Osteoblast (primary cell): ENCODE results near the gene EPB41. TPM values are rescaled to one million over a fixed set of nuclear protein-coding genes. Genes with fewer than 3 reads are reported as not detected.

Source experiments
- DNase-seq: peaks from one replicate; pipeline ENCODE4 v3.0.0; 2011; ENCODE audit warnings: low spot score, mixed read lengths; ENCODE audit not compliant: insufficient read length; ENCODE audit errors: missing footprints
- H2AFZ ChIP-seq: 2 replicates; pipeline ENCODE4 v1.6.0; 2011; ENCODE audit warnings: mild to moderate bottlenecking, low read length
- H3K27ac ChIP-seq: 2 replicates; pipeline ENCODE4 v1.5.1; 2011; ENCODE audit warnings: mild to moderate bottlenecking, low read depth, low read length, moderate library complexity
- H3K27me3 ChIP-seq: 2 replicates; pipeline ENCODE4 v1.6.0; 2012; ENCODE audit warnings: mild to moderate bottlenecking, control low read depth, inconsistent platforms, low read length, moderate library complexity; ENCODE audit not compliant: insufficient read depth
- H3K36me3 ChIP-seq: 2 replicates; pipeline ENCODE4 v1.5.1; 2011; ENCODE audit warnings: mild to moderate bottlenecking, low read length, control low read depth, moderate library complexity; ENCODE audit not compliant: insufficient read depth
- H3K4me1 ChIP-seq: 2 replicates; pipeline ENCODE4 v1.5.1; 2011; ENCODE audit warnings: mild to moderate bottlenecking, low read length, control low read depth, moderate library complexity; ENCODE audit not compliant: insufficient read depth
- H3K4me2 ChIP-seq: 2 replicates; pipeline ENCODE4 v1.6.0; 2011; ENCODE audit warnings: mild to moderate bottlenecking, low read length; ENCODE audit not compliant: insufficient read depth
- H3K4me3 ChIP-seq: fragments of 200-600 bp; sonication (generic); 3 replicates; pipeline ENCODE4 v1.5.1; 2012; ENCODE audit warnings: mild to moderate bottlenecking, low read length, inconsistent platforms; ENCODE audit not compliant: insufficient read depth
- H3K79me2 ChIP-seq: 2 replicates; pipeline ENCODE4 v1.6.0; 2012; ENCODE audit warnings: mild to moderate bottlenecking, low read length, control low read depth, inconsistent platforms; ENCODE audit not compliant: insufficient read depth
- H3K9me3 ChIP-seq: 2 replicates; pipeline ENCODE4 v1.5.1; 2011; ENCODE audit warnings: low read depth, low read length, control low read depth
- H4K20me1 ChIP-seq: 2 replicates; pipeline ENCODE4 v1.6.0; 2012; ENCODE audit warnings: mild to moderate bottlenecking, low read length, control low read depth; ENCODE audit not compliant: insufficient read depth
- CTCF ChIP-seq: IDR thresholded peaks from 2 replicates; pipeline ENCODE4 v1.5.1; 2011; ENCODE audit warnings: mild to moderate bottlenecking, low read depth, low read length, moderate library complexity; ENCODE audit errors: extremely low read depth
- total RNA-seq: library from RNA; depleted of rRNA; stranded (reverse); fragments of >200 nt; gene quantifications from 2 replicates; pipeline ENCODE4 v1.2.3, GENCODE V29; 2012

EPB41 gene
- total RNA-seq, 1 donor, result 20.6 TPM

GRCh38 chr1:28899267-28899666, 15.1 kb upstream of the EPB41 start:
- Histone ChIP-seq H3K9me3 (no peaks in the 10 kb centered on the region), H3K27ac (no peak overlapping the region), H4K20me1 (peaks cover 4% of the 10 kb centered on the region), H3K4me1 (no peaks in the 10 kb centered on the region), H3K4me2 (no peak overlapping the region), H3K79me2 (no peaks in the 10 kb centered on the region), H2AFZ (no peak overlapping the region), H3K4me3 (no peak overlapping the region), H3K27me3 (no peaks in the 10 kb centered on the region), H3K36me3 (no peaks in the 10 kb centered on the region)
- DNase-seq, result no peak
- TF ChIP-seq CTCF, result no peak

- no peak overlapping the region for H3K27ac ChIP-seq
- no peak for TF ChIP-seq CTCF
Observed at GRCh38 chr1:28900562-28900961, 13.8 kb upstream of the EPB41 start.

DNA sequence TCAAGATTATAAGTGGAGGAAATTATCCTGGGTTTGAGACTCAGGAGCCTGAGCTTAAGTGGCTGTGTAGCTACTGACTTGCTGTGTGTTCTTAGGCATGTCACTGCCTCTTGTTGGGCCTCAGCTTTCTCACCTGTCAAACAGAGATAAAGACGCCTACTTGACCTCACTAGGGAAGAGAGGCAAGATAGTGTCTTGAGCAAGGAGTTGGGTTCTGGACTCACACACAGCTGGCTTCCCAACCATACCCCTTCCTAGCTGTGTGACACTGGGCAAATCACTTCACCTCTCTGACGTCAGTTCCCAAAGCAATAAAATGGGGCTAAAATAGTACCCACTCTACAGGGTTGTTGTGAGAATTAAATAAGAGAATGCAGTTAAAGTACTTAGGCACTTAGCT, 11.6 kb upstream of the EPB41 start:
- Histone ChIP-seq H3K4me3 (no peak overlapping the region), H4K20me1 (no peaks in the 10 kb centered on the region), H3K79me2 (no peaks in the 10 kb centered on the region), H3K4me1 (no peaks in the 10 kb centered on the region), H2AFZ (no peak overlapping the region), H3K4me2 (no peak overlapping the region), H3K27ac (no peak overlapping the region), H3K36me3 (no peaks in the 10 kb centered on the region), H3K27me3 (no peaks in the 10 kb centered on the region), H3K9me3 (no peaks in the 10 kb centered on the region)
- DNase-seq, result no peak
- no peak for TF ChIP-seq CTCF

More at GRCh38 chr1:28900562-28900961, 13.8 kb upstream of the EPB41 start:
- no peaks in the 10 kb centered on the region for H3K27me3 ChIP-seq
- no peaks in the 10 kb centered on the region for H3K9me3 ChIP-seq
- H3K4me2 ChIP-seq, result no peak overlapping the region
- no peak overlapping the region for H2AFZ ChIP-seq
- no peak for DNase-seq
- H3K4me1 ChIP-seq, result no peaks in the 10 kb centered on the region
- H3K4me3 ChIP-seq, result no peak overlapping the region
- H3K36me3 ChIP-seq, result no peaks in the 10 kb centered on the region
- H3K79me2 ChIP-seq, result no peaks in the 10 kb centered on the region
- peaks cover 4% of the 10 kb centered on the region for H4K20me1 ChIP-seq

GRCh38 chr1:28905921-28906666, 8.3 kb upstream of the EPB41 start:
- Histone ChIP-seq H3K4me1 (no peaks in the 10 kb centered on the region), H3K27me3 (no peaks in the 10 kb centered on the region), H3K27ac (no peak overlapping the region)

More at GRCh38 chr1:28905921-28906666, 8.3 kb upstream of the EPB41 start:
- no peak overlapping the region for H3K4me2 ChIP-seq
- no peak overlapping the region for H2AFZ ChIP-seq
- H3K36me3 ChIP-seq, result no peaks in the 10 kb centered on the region
- H3K79me2 ChIP-seq, result no peaks in the 10 kb centered on the region
- TF ChIP-seq CTCF, result no peak
- no peak for DNase-seq
- H4K20me1 ChIP-seq, result no peaks in the 10 kb centered on the region
- H3K9me3 ChIP-seq, result no peaks in the 10 kb centered on the region
- H3K4me3 ChIP-seq, result no peak overlapping the region
